Activated CD8-positive, alpha-beta memory T cell treated with anti-CD3 and anti-CD28 coated beads for 48 hours (primary cell): ENCODE results near the gene GTSE1.
"Not testable (repeated sequence)": the region's sequence is repeated elsewhere in the genome, so short reads cannot be mapped to it uniquely, and the experiment has no call there.

ENCODE experiments used
- DNase-seq, 3 experiments: peaks; one replicate each; pipeline ENCODE4 v3.0.0-alpha.2; 2020; ENCODE audit warnings: low read depth in 2 of 3, low spot score in 2 of 3

GTSE1 gene

DNA sequence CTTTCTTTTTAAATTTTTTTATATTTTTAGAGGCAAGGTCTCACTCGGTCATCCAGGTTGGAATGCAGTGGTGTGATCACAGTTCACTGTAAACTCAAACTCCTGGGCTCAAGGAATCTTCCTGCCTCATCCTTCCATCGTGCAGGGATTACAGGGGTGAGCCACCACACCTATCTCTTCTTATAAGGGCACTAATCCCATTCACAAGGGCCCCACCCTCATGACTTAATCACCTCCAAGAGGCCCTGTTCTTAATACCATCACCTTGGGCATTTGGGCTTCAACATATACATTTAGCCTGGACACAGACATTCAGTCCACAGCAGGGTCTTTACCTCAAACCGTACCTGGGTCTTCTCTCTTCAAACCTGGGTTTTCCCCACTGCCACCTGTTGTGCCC is 4.5 kb upstream of the GTSE1 start:
- DNase-seq, result no peak

DNA sequence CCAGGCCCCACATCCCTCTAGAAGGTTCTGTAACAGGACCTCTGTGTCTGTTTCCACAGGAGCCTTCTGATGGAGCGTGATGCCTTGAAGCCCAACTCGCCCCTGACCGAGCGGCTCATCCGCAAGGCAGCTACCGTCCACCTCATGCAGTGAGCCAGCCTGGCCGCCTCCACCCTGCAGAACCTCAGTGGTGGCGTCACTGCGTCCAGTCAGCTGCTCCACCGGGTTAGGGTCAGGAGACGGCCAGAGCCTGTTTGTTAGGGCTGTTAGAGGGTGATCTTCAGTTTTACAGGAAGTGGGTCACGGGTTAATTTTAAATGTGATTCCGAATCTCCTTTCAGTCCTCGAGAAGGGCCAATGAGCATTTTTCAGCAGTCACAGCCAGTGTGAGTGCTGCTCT is 3.9 kb upstream of the GTSE1 start:
- no peak for DNase-seq

DNA sequence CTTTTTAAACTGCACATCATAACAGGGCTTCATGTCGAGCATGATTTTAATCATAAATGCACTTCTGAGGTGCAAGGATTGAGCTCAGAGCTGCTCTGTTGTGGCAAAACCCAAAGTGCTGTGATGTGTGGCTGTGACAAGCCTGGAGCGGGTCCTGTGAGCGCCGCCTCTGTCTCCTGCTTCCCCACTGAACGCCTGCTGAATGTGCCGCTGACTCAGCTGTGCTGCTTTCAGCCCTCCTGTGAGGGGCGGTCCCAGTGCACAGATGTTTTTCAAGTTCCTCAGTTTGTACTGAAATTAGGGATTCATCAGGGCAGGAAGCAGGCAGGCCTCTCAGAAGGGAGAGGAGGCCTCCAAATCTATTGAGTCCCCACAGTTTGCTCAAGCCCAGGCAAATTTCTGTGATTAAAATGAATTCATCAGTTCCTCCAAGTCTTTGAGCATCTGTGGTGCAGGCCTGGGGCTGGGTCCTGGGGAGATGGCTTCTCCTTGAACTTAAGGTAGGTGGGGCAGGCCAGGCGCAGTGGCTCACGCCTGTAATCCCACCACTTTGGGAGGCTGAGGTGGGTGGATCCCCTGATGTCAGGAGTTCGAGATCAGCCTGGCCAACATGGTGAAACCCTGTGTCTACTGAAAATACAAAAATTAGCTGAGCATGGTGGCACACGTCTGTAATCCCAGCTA is 3.0 kb upstream of the GTSE1 start:
- DNase-seq, result no peak

DNA sequence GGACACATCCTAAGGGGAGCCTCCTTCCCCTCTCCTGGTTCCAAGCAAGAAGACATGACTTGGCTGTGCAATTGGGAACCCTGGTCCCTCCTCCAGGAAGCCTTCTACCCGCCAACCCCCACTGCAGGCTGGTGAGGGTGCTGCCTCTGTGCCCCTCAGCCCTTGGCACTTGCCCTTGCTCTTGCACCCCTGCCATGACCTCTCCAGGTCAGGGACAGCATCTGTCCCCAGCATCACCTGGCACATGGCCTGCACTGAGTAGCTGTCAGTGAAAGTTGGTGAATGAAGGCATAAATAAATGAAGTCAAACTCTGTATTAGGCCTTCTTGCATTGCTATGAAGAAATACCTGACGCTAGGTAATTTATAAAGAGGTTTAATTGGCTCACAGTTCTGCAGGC is 1.9 kb upstream of the GTSE1 start:
- no peak for DNase-seq

DNA sequence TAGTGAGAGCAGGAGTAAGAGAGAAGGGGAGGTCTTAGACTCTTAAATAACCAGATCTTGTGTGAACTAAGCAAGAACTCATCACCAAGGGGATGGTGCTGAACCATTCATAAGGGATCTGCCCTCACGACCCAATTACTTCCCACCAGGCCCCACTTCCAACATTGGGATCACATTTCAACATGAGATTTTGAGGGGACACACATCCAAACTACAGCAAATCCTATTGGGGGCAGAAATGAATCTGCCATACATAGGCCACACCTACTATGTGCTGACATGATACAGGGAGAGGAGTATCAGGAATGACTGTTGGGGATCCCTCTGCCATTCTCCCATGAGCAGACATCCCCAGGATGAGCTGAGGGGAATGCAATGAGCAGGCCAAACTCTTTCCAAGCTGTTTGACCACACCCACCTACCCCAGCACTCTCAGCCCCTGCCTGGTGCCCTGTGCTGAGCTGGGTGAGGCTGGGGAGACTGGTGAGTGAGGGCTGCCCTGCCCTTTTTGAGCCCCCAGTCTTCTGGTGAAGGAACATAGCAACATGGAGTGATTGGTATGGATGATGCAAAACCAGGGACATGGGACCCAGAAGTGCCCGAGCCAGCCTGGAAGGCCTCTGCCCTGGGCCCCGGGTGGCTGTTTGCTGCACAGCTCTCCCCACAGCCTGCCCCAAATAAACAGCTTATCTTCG is 1.2 kb upstream of the GTSE1 start:
- no peak for DNase-seq

DNA sequence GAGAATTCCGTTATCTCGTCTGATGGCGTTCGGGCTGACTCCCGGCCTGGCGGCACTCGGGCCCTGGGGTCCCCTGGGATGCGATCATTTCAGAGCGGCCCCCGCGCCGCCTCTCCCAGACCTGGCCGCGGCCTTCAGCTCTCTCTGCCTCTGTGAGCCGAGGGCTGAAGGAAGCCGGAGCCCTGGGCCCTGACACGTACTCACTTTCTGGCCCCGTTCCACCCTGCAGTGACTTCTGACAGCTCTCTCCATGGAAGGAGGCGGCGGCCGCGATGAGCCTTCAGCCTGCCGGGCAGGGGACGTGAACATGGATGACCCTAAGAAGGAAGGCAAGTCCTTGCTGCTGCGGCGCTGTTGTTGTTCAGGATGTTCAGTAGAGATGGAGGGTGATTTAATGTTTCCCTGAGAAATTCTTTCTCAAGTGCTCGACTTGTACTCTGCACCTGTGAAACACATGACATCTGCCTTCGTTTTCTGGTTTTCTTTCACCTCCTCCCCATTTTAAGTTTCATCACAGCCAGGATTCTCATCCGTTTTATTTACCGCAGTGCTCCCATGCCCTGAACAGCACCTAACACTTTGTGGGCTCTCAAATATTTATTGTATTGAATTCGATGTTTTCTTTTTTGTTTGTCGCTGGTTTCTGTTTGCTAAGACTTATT is 612 bp downstream of the GTSE1 start:
- peak in 1 of 3 experiments; percentile 18 for DNase-seq

DNA sequence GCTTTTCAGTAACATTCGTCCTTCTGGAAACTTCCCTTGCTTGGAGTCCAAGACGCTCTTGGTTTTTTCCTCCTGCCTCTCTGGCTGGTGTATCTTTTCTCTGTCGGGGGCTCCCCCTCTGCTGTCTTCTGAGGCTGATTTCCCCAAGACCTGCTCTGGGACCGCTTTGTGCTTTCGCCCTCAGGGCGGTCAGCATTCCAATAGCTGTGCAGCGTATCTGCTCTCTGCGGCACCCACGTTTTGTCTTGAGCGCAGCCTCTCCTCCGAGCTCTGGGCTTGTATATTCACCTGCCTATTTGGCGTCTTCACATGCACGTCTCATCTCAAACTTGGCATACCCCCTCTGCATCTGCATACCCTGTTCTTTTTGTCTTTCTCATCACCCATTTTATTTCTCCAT is 2.4 kb downstream of the GTSE1 start:
- DNase-seq, result no peak

DNA sequence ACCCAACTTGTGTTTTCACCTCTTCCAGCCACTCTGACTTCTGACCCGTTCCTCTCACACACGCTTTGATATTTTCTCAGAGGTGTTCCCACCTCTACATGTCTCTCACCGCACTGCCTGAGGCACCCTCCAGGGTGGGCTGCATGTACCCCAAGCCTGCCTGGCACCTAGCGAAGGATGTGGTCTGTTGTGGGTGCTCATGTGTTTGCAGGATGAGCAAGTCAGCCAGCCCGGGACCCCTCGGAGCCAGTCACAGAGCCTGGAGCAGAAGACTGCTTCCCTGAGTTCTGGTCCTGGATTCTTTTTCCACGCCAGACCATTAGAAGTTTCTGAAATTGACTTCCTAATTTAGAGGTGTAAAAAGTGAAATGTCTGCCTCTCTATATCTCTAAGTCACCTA is 3.8 kb downstream of the GTSE1 start:
- no peak for DNase-seq

DNA sequence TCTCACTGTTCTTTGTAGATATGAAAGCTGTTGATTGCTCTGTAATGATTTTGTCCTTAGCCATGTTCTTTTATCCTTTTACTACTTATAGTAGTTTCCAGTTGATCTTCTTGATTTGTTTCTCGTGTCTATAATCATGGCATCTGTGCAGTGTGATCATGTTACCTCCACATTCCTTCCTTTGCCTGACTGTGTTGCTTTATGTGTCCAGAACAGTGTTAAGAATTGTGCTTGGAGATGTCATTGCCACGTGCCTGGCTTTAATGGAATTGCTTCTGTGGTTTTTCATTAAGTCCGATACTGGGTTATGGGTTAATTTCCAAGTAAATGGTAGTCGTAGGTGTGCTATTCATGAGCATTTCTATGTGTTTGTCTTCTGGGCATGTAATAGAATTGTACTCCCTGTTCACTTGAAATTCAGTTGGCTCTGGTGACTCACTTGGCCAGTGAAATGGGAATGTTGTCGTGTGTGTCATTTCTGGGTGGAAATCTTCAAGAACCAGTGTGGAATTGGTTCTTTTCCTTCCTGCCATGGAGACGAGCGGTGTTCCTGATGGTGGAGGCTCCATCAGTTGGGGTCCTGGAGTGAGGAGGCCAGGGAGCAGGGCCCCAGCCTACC is 6.8 kb downstream of the GTSE1 start:
- DNase-seq, result no peak

DNA sequence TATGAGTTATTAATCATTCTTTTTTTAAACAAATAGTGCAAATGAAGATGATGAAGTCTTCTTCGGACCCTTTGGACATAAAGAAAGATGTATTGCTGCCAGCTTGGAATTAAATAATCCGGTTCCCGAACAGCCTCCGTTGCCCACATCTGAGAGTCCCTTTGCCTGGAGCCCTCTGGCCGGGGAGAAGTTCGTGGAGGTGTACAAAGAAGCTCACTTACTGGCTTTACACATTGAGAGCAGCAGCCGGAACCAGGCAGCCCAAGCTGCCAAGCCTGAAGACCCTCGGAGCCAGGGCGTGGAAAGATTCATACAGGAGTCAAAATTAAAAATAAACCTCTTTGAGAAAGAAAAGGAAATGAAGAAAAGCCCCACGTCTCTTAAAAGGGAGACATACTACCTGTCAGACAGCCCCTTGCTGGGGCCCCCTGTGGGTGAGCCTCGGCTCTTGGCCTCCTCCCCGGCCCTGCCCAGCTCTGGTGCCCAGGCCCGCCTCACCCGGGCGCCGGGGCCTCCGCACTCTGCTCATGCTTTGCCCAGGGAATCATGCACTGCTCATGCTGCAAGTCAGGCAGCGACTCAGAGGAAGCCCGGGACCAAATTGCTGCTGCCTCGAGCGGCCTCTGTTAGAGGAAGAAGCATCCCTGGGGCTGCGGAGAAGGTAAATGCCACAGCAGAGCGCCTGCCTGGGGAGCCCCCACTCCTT is 11.8 kb downstream of the GTSE1 start:
- DNase-seq, result no peak

DNA sequence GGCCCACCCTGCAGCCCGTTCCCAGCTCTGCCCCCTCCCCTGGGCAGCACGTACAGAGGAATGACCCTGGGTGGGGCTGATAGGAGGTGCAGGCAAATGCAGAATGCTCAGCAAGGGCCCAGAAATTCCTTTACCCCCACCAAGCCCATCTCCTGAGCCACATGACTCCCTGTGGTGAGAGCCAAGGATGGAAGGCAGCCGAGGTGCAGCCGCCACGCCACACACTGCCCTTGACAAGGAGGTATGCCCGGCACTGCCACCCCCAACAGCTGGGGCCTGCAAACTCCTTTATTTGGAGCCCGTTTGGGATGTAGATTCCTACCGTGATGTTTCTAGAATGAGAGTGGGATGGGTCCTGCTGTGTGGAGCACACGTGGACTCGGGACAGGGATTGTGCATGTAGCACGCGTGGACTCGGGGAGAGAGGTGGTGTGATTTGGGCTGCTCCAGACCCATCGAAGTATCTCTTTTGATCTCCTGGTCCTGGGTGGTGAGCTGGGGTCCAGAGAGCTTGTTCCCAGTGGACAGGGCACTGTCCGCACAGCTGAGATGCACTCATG is 12.9 kb downstream of the GTSE1 start:
- no peak for DNase-seq

DNA sequence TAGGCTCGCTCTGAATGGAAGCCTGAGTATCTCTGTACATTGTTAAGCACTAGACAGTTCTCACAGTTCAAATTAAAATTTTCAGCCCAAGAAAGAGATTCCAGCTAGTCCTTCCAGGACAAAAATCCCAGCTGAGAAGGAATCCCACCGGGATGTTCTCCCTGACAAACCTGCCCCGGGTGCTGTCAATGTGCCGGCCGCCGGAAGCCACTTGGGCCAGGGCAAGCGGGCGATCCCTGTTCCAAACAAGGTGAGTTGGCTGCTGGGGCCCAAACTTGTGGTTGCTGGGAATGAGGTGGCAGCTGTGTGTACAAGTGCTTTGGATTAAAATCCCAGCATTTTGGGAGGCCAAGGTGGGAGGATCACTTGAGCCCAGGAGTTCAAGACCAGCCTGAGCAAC is 15.4 kb downstream of the GTSE1 start:
- DNase-seq, result no peak

DNA sequence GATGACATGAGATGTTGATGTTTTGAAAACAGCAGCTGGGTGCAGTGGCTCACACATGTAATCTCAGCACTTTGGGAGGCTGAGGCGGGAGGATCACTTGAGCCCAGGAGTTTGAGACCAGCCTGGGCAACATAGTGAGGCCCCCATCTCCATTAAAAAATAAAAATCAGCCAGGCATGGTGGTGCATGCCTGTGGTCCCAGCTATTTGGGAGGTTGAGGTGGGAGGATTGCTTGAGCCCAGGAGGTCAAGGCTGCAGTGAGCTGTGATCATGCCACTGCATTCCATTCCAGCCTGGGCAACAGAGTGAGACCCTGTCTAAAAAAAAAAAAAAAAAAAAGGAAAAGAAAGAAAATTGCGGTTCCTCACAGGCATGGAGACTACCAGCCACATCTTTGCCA is 16.2 kb downstream of the GTSE1 start:
- not testable (repeated sequence) for DNase-seq

DNA sequence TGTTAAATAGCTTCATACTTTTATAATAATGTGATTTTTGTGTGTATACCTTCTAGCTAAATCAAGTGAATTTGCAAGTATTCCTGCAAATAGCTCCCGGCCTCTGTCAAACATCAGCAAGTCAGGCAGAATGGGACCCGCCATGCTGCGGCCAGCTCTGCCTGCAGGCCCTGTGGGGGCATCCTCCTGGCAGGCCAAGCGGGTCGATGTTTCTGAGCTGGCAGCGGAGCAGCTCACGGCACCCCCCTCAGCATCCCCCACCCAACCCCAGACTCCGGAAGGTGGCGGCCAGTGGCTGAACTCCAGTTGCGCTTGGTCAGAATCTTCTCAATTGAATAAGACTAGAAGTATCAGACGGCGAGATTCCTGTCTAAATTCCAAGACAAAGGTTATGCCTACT is 19.3 kb downstream of the GTSE1 start:
- no peak for DNase-seq

DNA sequence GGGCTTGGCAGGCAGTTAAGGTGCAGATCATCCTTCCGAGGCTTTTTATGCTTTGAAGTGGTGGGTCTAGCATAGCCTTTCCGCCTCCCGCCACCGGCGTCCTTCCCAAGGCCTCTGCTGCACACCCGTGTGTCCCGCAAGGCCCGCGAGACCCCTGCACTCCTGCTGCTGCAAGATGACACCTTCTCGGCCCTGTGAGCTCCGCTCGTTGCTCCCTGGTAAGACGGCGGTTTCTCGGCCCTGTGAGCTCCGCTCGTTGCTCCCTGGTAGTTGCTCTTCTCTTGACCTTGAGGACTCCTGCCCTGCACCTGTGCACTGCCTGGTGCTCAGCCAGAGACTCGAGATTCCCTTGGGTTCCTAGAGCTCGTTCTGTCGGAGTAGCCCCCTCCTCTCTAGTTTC is 21.0 kb downstream of the GTSE1 start:
- DNase-seq, result no peak

DNA sequence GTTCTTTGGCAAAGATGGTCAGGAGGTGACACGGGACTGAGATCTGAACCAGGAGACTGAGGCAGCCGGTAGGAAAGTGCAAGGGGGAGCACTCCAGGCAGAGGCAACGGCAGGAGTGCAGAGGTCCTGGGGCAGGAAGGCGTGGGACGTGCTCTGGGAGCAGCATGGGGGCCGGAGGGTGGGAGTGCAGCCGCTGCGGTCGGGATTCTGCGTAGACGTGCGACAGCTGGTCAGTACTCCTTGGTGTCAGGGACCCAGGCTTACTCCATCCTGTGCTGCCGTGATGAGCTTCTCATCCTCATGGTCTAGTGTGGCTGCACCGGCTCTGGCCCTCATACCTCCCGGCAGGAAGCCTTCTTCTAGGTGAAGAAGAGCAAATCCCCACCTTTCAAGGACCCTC is 21.9 kb downstream of the GTSE1 start:
- no peak for DNase-seq

DNA sequence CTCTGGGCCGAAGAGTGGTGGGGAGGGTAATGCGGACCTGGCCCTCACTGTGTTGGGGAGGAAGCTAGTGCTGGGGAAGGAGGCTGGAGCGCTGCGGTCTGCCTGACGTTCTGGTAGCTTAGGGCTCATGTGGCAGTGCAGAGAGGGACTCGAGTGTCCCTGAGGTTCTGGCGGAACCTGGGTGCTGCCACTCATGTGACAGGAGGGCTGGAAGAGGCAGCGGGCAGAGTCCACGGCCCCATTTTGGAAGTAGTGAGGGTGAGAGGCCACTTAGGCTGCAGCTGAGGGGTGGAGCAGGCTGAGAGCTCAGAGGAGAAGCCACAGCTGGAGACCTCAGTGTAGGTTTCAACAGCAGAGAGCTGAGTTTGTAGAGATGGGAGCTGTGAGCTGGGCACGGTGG is 22.6 kb downstream of the GTSE1 start:
- no peak for DNase-seq

DNA sequence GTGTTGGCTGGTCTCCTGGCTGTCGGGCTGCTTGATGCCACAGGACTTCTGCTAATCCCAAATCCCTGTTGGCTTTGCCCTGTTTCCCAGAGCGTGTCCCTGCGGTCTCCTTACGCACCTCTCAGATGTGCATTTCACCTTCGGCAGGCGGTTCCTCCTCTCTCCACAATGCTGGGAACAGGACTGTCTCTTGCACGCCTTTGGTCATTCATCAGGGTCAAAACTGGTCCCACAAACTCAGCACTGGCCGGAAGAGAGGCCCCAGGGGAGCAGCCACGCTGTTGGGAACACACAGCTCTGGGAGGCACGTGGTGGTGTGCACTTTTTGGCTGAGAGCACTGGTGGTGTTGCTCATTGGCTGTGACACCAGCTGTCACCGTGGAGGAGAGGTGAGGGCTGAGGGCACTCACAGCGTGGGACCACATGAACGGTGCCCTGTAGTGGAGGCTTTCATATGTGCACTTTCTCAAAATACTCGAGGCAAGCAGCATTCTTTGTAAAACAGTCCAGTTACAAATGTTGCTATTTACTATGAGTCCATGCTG is 23.6 kb downstream of the GTSE1 start:
- DNase-seq, result no peak

DNA sequence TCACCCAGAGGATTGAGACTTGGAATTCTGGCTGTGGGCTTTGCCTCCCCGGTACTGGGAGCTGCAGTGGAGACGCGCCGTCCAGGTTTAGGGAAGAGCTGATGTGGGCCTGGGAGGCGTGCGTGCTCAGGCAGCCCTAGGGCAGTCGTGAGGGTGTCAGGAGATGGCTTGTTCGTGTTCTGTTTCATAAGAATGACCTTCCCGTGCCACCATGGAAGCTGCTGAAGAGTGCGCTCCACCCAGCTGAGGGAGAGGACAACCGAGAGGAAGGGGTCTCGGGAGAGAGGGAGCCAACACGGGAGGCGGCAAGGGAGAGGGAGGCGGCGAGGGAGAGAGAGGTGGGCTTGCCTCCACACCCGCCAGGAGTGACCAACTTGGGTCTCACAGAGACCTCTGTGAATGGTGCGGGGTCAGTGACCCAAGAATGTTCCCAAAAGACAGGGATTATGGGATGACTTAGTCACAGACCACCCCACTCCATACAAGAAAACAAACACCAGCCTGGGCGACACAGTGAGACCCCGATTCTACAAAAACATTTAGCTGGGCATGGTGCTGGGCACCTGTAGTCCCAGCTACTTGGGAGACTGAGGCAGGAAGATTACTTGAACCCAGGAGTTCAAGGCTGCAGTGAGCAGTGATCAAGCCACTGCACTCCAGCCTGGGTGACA is 24.2 kb downstream of the GTSE1 start:
- no peak for DNase-seq

DNA sequence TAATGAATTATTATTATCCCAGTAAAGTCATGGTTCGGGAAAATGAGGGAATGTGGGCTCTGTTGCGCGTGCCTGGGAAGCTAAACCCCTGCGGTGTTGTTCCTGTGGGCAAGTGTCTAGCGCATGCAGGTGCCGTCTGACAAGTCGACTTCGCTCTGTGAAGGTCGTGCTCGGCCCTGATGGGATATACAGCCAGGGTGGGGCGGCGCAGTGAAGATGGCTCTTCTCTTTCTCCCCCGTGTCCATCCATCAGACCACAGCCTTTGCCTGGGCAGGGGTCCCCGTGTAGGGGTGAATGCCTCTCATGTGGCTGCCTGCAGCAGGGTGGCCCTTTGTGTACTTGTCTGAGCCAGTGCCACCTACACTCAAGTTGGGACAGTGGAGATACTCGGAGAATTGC is 26.0 kb downstream of the GTSE1 start:
- DNase-seq, result no peak
